DMS114 treated with DMSO at 0.1 percent for 48 hours (cell line): Measurements from ENCODE around the gene PRKCQ.
"Not testable (repeated sequence)": the region's sequence is repeated elsewhere in the genome, so short reads cannot be mapped to it uniquely, and the experiment has no call there.

Source experiments
- DNase-seq: peaks from one replicate; lab custom pipeline; 2025; ENCODE audit not compliant: unreplicated experiment; lab: John Stamatoyannopoulos, UW

Gene PRKCQ

GRCh38 chr10:6595499-6595898 lies 15.4 kb upstream of the PRKCQ start:
- no peak for DNase-seq

- no peak for DNase-seq
Measured at GRCh38 chr10:6593241-6593671, 13.2 kb upstream of the PRKCQ start.

GRCh38 chr10:6592080-6592479 lies 12.0 kb upstream of the PRKCQ start:
- DNase-seq = no peak

- DNase-seq = no peak
Measured at GRCh38 chr10:6591668-6592067, 11.6 kb upstream of the PRKCQ start.

GRCh38 chr10:6590100-6590499 lies 10.0 kb upstream of the PRKCQ start:
- no peak for DNase-seq

- no peak for DNase-seq
Measured at GRCh38 chr10:6589287-6590094, 9.4 kb upstream of the PRKCQ start.

GRCh38 chr10:6588845-6589244 lies 8.8 kb upstream of the PRKCQ start:
- no peak for DNase-seq

- no peak for DNase-seq
Measured at GRCh38 chr10:6588082-6588481, 8.0 kb upstream of the PRKCQ start.

- no peak for DNase-seq
Measured at GRCh38 chr10:6586501-6586900, 6.4 kb upstream of the PRKCQ start.

- no peak for DNase-seq
Measured at GRCh38 chr10:6583447-6583846, 3.4 kb upstream of the PRKCQ start.

- not testable (repeated sequence) for DNase-seq
Measured at GRCh38 chr10:6582913-6583312, 2.8 kb upstream of the PRKCQ start.

- DNase-seq = no peak
Measured at GRCh38 chr10:6582298-6582697, 2.2 kb upstream of the PRKCQ start.

GRCh38 chr10:6581778-6582228 lies 1.7 kb upstream of the PRKCQ start:
- no peak for DNase-seq

GRCh38 chr10:6581223-6581622 lies 1.1 kb upstream of the PRKCQ start:
- DNase-seq = not testable (repeated sequence)

- peak; percentile 29 for DNase-seq
Measured at GRCh38 chr10:6580279-6581029, 378 bp upstream of the PRKCQ start.

- no peak for DNase-seq
Measured at GRCh38 chr10:6579183-6579903, 733 bp downstream of the PRKCQ start.

GRCh38 chr10:6578795-6579182 lies 1.3 kb downstream of the PRKCQ start:
- no peak for DNase-seq

GRCh38 chr10:6578251-6578771 lies 1.8 kb downstream of the PRKCQ start:
- DNase-seq = no peak

GRCh38 chr10:6576326-6576725 lies 3.8 kb downstream of the PRKCQ start:
- no peak for DNase-seq

- DNase-seq = no peak
Measured at GRCh38 chr10:6574664-6575176, 5.4 kb downstream of the PRKCQ start.

- no peak for DNase-seq
Measured at GRCh38 chr10:6570893-6571292, 9.2 kb downstream of the PRKCQ start.
